Colonic mucosa (tissue), 4 donors: ENCODE data around the gene CCNI2. TPM values are rescaled to one million over a fixed set of nuclear protein-coding genes. Genes with fewer than 3 reads are reported as not detected.

Experiments used
- DNase-seq: peaks from one replicate; pipeline ENCODE4 v3.0.0-alpha.2; 2020
- H3K27ac ChIP-seq: fragments of 200-600 bp; one replicate; pipeline ENCODE4 v1.8.0; 2021
- H3K27me3 ChIP-seq: fragments of 200-600 bp; one replicate; pipeline ENCODE4 v1.8.0; 2021
- H3K36me3 ChIP-seq: fragments of 200-600 bp; one replicate; pipeline ENCODE4 v1.8.0; 2021
- H3K4me1 ChIP-seq: fragments of 200-600 bp; one replicate; pipeline ENCODE4 v1.8.0; 2021; ENCODE audit warnings: mild to moderate bottlenecking
- H3K4me3 ChIP-seq: fragments of 200-600 bp; one replicate; pipeline ENCODE4 v1.8.0; 2021
- H3K9ac ChIP-seq, 2 donors: one replicate each; pipeline ENCODE4 v1.7.0; 2013; ENCODE audit warnings: control low read depth in 2 of 2, low read depth in 2 of 2, low read length in 2 of 2
- H3K9me3 ChIP-seq: fragments of 200-600 bp; one replicate; pipeline ENCODE4 v1.8.0; 2021
- intact Hi-C: fragments of 100-400 bp; cut with DNase I; formaldehyde crosslinking; loops from one replicate; pipeline ENCODE4 v1.14.1; 2022
- total RNA-seq, 2 donors: library from RNA; stranded (reverse); fragmentation: NEBNext Ultra II Directional in 1 of 2; extraction: Animal tissue kit (Norgen Biotek cat#: 25700) in 1 of 2; gene quantifications; one replicate each; pipeline ENCODE4 v1.2.1, GENCODE V29; 2021
- TF ChIP-seq, protein P1 (sequence below): fragments of 200-600 bp; IDR thresholded peaks from one replicate; pipeline ENCODE4 v1.8.0; 2022; ENCODE audit warnings: antibody characterized with exemption, mild to moderate bottlenecking
- donor health status: healthy.
- donor health status: DM: no; HTN: no; CAD: no.
- donor health status: DM: no; HTN: no; CAD: no.

The CCNI2 gene
- total RNA-seq, 2 donors from 2014 or later: 7.1 to 22.9 TPM

DNA sequence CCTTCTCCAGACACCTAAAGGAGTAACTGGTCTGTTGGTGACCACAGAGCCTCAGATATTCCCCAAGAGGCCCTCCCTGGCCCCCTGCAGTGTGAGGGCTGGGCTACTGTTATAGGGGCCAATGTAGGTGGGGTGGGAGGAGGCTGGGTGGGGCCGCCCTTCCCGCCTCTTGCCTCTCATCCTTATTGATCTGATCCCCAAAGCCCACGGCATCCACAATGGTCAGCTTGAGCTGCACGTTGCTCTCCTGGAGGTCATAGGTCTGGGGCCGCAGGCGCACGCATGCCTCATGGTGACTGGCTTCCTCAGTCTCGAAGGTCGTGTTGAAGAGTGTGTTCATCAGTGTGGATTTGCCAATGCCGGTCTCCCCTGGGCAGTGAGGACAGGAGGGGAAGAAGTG lies 16.8 kb downstream of the CCNI2 start:
- Histone ChIP-seq H3K9ac (no peak overlapping the region), H3K36me3 (no peaks in the 10 kb centered on the region), H3K4me1 (no peaks in the 10 kb centered on the region), H3K27ac (no peak overlapping the region), H3K4me3 (no peak overlapping the region), H3K9me3 (no peaks in the 10 kb centered on the region), H3K27me3 (no peaks in the 10 kb centered on the region)
- peak; percentile 16 for DNase-seq
- TF ChIP-seq, protein P1, sequence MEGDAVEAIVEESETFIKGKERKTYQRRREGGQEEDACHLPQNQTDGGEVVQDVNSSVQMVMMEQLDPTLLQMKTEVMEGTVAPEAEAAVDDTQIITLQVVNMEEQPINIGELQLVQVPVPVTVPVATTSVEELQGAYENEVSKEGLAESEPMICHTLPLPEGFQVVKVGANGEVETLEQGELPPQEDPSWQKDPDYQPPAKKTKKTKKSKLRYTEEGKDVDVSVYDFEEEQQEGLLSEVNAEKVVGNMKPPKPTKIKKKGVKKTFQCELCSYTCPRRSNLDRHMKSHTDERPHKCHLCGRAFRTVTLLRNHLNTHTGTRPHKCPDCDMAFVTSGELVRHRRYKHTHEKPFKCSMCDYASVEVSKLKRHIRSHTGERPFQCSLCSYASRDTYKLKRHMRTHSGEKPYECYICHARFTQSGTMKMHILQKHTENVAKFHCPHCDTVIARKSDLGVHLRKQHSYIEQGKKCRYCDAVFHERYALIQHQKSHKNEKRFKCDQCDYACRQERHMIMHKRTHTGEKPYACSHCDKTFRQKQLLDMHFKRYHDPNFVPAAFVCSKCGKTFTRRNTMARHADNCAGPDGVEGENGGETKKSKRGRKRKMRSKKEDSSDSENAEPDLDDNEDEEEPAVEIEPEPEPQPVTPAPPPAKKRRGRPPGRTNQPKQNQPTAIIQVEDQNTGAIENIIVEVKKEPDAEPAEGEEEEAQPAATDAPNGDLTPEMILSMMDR: no peak
- intact Hi-C loops: no loop called here

DNA sequence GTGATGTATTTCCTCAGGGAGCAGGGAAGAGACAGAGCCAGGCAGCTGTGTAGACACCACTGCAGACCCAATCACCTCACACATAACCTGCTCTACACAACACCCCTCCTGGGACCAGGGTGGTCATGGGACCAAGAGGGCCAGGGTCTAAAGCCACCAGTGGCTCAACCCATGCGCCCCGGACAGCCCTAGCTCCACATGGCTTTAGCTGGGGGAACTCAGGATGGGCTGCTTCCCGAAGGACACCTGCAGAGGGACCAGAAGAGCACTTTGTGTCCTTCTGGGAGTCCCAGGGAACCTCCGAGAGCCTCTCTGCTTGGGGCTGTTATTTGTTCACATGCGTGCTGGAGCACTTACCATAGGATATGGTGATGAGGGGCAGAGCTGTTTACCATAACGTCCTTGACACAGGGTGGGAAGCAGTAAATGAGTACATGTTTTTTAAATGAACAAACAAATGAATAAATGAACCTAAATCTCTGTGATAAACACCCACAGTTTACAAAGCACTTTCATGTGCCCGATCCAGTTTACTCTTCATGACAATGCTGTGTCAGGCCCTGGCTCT lies 17.5 kb downstream of the CCNI2 start:
- TF ChIP-seq, protein P1: no peak
- no peaks in the 10 kb centered on the region for H3K27me3 ChIP-seq
- intact Hi-C loops: no loop called here
- DNase-seq: no peak
- H3K9ac ChIP-seq: no peak overlapping the region
- H3K4me3 ChIP-seq: no peak overlapping the region
- no peaks in the 10 kb centered on the region for H3K36me3 ChIP-seq
- no peaks in the 10 kb centered on the region for H3K4me1 ChIP-seq
- H3K9me3 ChIP-seq: no peaks in the 10 kb centered on the region
- no peak overlapping the region for H3K27ac ChIP-seq

DNA sequence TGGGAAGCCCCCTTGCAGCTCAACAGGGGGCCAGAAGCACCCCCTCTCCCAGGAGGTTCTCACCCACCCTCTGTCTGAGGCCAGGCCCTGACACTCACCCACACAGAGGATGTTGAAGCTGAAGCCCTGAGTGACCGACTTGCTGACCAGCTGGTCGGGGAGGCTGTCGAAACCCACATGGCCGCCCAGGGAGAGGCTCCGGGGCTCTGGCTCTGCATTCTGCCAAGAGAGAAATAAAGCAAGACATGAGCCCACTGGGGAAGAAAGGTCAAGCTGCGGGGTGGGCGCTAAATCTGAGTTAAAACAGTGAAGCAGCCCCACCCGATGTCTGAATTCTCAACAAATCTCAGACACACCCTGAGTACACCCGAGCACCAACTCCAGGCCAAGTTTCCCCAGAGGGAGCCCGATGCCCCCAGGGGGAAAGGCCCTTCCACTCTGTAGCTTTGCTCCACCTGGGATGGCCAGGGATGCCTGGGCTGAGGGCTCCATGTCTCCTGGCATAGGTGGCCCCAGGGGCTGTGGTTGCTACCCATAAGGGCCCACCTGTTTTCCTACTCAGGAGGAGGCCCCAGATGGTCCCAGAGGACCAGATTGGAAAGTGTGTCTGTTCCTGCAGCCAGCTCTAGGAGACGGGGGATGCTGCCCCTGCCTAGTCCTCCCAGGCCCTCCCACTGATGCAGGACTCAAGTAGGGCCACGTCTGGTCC lies 18.2 kb downstream of the CCNI2 start:
- Histone ChIP-seq H3K4me1 (no peaks in the 10 kb centered on the region), H3K27ac (no peak overlapping the region), H3K4me3 (no peak overlapping the region), H3K36me3 (no peaks in the 10 kb centered on the region), H3K27me3 (no peaks in the 10 kb centered on the region), H3K9me3 (no peaks in the 10 kb centered on the region), H3K9ac (no peak overlapping the region)
- no peak for DNase-seq
- TF ChIP-seq, protein P1: no peak
- intact Hi-C loops: no loop called here

DNA sequence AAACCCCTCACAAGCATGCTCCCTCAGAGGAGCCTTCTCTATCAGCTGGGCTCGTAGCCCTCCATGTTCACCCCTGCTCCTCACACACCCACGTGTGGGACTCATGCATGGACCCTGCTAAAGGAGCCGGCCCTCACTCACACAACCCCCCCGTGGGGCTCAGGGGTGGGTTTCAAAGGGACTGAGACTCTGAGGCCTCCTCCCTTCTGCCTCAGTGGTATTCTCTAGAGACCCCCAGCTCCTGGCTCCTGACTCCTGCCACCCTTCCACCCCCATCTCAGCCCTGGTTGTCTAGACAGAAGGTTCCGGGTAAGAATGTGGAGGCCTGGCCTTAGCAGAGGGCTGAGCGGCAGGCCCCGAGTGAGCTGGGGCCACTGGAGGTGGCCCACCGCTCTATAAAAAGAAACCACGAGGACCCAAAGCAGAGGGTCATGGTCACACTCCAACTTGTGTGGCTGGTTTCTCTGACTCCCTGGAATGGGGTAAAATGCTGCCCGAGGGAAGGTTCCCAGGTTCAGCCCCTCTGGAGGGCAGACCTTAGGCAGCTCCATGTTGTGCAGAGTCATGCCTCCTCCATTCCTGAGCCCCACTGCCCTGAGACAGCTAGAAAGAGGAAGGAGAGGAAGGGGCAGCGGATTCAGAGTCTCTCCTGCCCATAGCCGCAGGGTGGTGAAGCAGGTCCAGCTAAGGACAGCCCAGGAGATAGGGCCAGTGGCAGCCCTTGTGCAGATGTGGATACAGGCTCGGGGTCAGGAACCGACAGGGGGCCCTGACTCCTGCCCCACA lies 19.0 kb downstream of the CCNI2 start:
- Histone ChIP-seq H3K9me3 (no peaks in the 10 kb centered on the region), H3K4me1 (no peaks in the 10 kb centered on the region), H3K27ac (no peak overlapping the region), H3K36me3 (no peaks in the 10 kb centered on the region), H3K4me3 (no peak overlapping the region), H3K27me3 (no peaks in the 10 kb centered on the region), H3K9ac (no peak overlapping the region)
- TF ChIP-seq, protein P1: no peak
- no peak for DNase-seq
- intact Hi-C loops: no loop called here

DNA sequence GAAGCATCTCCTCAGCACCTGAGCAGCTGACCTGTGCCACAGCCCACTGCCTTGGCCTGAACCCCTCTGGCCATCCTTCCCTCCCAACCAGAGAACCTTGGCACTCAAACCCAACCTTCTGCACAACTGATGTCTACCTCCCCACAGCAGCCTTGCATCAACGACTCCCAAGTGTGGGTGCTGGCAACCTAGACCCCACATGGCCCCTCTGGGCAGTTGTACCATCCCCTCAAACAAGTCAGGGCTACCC lies 19.5 kb downstream of the CCNI2 start:
- no peak overlapping the region for H3K27ac ChIP-seq
- no peaks in the 10 kb centered on the region for H3K4me1 ChIP-seq
- DNase-seq: no peak
- TF ChIP-seq, protein P1: no peak
- H3K27me3 ChIP-seq: no peaks in the 10 kb centered on the region
- no peak overlapping the region for H3K4me3 ChIP-seq
- H3K9me3 ChIP-seq: no peaks in the 10 kb centered on the region
- no peak overlapping the region for H3K9ac ChIP-seq
- intact Hi-C loops: no loop called here
- no peaks in the 10 kb centered on the region for H3K36me3 ChIP-seq
